Limb (tissue), 2 donors: ENCODE results near the gene ANKZF1.

Experiments used
- DNase-seq, 2 donors: peaks; one replicate each; pipeline ENCODE4 v3.0.0-alpha.2; 2016; ENCODE audit errors: extremely low spot score in 2 of 2

ANKZF1 gene

GRCh38 chr2:219225350-219225749 lies 4.3 kb upstream of the ANKZF1 start:
- DNase-seq: no peak

- no peak for DNase-seq
Measured at GRCh38 chr2:219228041-219228910, 1.3 kb upstream of the ANKZF1 start.

GRCh38 chr2:219228911-219229304 lies 698 bp upstream of the ANKZF1 start:
- no peak for DNase-seq

- DNase-seq: no peak
Measured at GRCh38 chr2:219230059-219230540, 494 bp downstream of the ANKZF1 start.

GRCh38 chr2:219234331-219234730 lies 4.7 kb downstream of the ANKZF1 start:
- no peak for DNase-seq

GRCh38 chr2:219243291-219243761 lies 13.7 kb downstream of the ANKZF1 start:
- DNase-seq: no peak

GRCh38 chr2:219244789-219245147 lies 15.2 kb downstream of the ANKZF1 start:
- DNase-seq: no peak

- peak; percentile 91 to 96 for DNase-seq
Measured at GRCh38 chr2:219245148-219245898, 15.7 kb downstream of the ANKZF1 start, which contains the start of the genes GLB1L and STK16. GLB1L (minus strand) TSS chr2:219245444; CDS start chr2:219243573, 1,871 bp downstream. STK16 (plus strand) TSS chr2:219245479; CDS start chr2:219246000, 521 bp downstream.

GRCh38 chr2:219245899-219246230 lies 16.3 kb downstream of the ANKZF1 start:
- DNase-seq: no peak

- no peak for DNase-seq
Measured at GRCh38 chr2:219246559-219246958, 17.0 kb downstream of the ANKZF1 start.

- no peak for DNase-seq
Measured at GRCh38 chr2:219247678-219248642, 18.4 kb downstream of the ANKZF1 start.

- no peak for DNase-seq
Measured at GRCh38 chr2:219248845-219249202, 19.2 kb downstream of the ANKZF1 start.

GRCh38 chr2:219249203-219249980 lies 19.8 kb downstream of the ANKZF1 start:
- DNase-seq: peak; percentile 53 to 70

- DNase-seq: no peak
Measured at GRCh38 chr2:219250049-219250781, 20.6 kb downstream of the ANKZF1 start.

GRCh38 chr2:219251656-219252055 lies 22.1 kb downstream of the ANKZF1 start:
- DNase-seq: no peak

- DNase-seq: no peak
Measured at GRCh38 chr2:219252084-219252483, 22.5 kb downstream of the ANKZF1 start.

GRCh38 chr2:219252570-219252899 lies 22.9 kb downstream of the ANKZF1 start:
- DNase-seq: no peak

- peak in 1 of 2 donors; percentile 70 for DNase-seq
Measured at GRCh38 chr2:219252900-219253752, 23.5 kb downstream of the ANKZF1 start, which contains the start of gene TUBA4B. TUBA4B (plus strand) TSS chr2:219253243; CDS start chr2:219253408, 165 bp downstream.
